Thyroid gland (tissue), 4 donors: Measurements from ENCODE around the gene NR5A2. TPM values are rescaled to one million over a fixed set of nuclear protein-coding genes. Genes with fewer than 3 reads are reported as not detected.

Source experiments
- DNase-seq, 2 donors: peaks; one replicate each; pipeline ENCODE4 v3.0.0-alpha.2; 2019
- H3K27ac ChIP-seq, 3 donors: fragments of 200-600 bp; sonication (generic); 1 replicate in 2 of 3; 2 replicates in 1 of 3; pipeline ENCODE4 v1.5.1; 2016 to 2019; ENCODE audit warnings: mild to moderate bottlenecking in 1 of 3, moderate library complexity in 1 of 3
- H3K27me3 ChIP-seq: fragments of 200-600 bp; sonication (generic); one replicate; pipeline ENCODE4 v1.5.1; 2019
- H3K36me3 ChIP-seq, 2 donors: fragments of 200-600 bp; sonication (generic); one replicate each; pipeline ENCODE4 v1.5.1; 2016 to 2019
- H3K4me1 ChIP-seq, 2 donors: fragments of 200-600 bp; sonication (generic); one replicate each; pipeline ENCODE4 v1.5.1; 2017 to 2019
- H3K4me3 ChIP-seq, 3 donors: fragments of 200-600 bp; sonication (generic); replicated peaks in 1 of 3; 1 replicate in 2 of 3; 2 replicates in 1 of 3; pipeline ENCODE4 v1.5.1; 2016; ENCODE audit warnings: mild to moderate bottlenecking in 1 of 3
- H3K9me3 ChIP-seq: fragments of 200-600 bp; sonication (generic); one replicate; pipeline ENCODE4 v1.5.1; 2017
- CTCF ChIP-seq, 6 experiments: fragments of 200-600 bp in 3 of 6; fragments of 450-650 bp in 3 of 6; sonication (generic) in 3 of 6; IDR thresholded peaks; one replicate each; pipeline ENCODE4 v1.5.1; 2016 to 2019; ENCODE audit warnings: antibody characterized with exemption in 6 of 6, mild to moderate bottlenecking in 2 of 6, inconsistent platforms in 1 of 6, moderate library complexity in 1 of 6
- POLR2A ChIP-seq, 2 donors: fragments of 450-650 bp; IDR thresholded peaks; one replicate each; pipeline ENCODE4 v1.6.1; 2017; ENCODE audit warnings: antibody characterized with exemption in 2 of 2, mild to moderate bottlenecking in 2 of 2, moderate library complexity in 1 of 2
- WGBS, 2 donors: methylation state at CpG; one replicate each; pipeline ENCODE4 v1.1.5; 2017; 5-methylcytosine and 5-hydroxymethylcytosine counted together
- intact Hi-C: fragments of 100-400 bp; cut with DNase I; formaldehyde crosslinking; loops from one replicate; pipeline ENCODE4 v1.15.1; 2023
- total RNA-seq, 4 donors: library from RNA; depleted of rRNA; stranded (reverse); fragments of >200 nt; gene quantifications; one replicate each; pipeline ENCODE4 v1.2.3, GENCODE V29; 2016

NR5A2 gene
- total RNA-seq, 4 donors from 2014 or later = 1.5 to 8.2 (median 3.9) TPM

GRCh38 chr1:200103966-200104583, 76.6 kb downstream of the NR5A2 start:
- Histone ChIP-seq H3K27ac (no peak overlapping the region), H3K27me3 (no peaks in the 10 kb centered on the region), H3K36me3 (no peaks in the 10 kb centered on the region), H3K9me3 (no peaks in the 10 kb centered on the region), H3K4me1 (peaks cover 8 to 13% of the 10 kb centered on the region in 2 donors), H3K4me3 (no peak overlapping the region)
- intact Hi-C loops = no loop called here
- no peak for DNase-seq
- WGBS, 2 donors = 63 to 84% methylated on average over 1 of the region's 1 CpG
- no peak for TF ChIP-seq CTCF (IDR thresholded peaks at IDR 0.05)
- no peak for TF ChIP-seq POLR2A (IDR thresholded peaks at IDR 0.05)

- TF ChIP-seq CTCF (IDR thresholded peaks at IDR 0.05) (no peak), POLR2A (IDR thresholded peaks at IDR 0.05) (no peak)
- no peak overlapping the region for H3K27ac ChIP-seq
- no peaks in the 10 kb centered on the region for H3K27me3 ChIP-seq
- intact Hi-C loops = no loop called here
- H3K4me1 ChIP-seq = no peaks in the 10 kb centered on the region
- no peak for DNase-seq
- no peak overlapping the region for H3K4me3 ChIP-seq
- H3K9me3 ChIP-seq = no peaks in the 10 kb centered on the region
- H3K36me3 ChIP-seq = no peaks in the 10 kb centered on the region
- 76 to 77% methylated on average over 8 of the region's 8 CpGs for WGBS, 2 donors
Measured at GRCh38 chr1:200107004-200107470, 79.5 kb downstream of the NR5A2 start.

GRCh38 chr1:200108659-200109058, 81.1 kb downstream of the NR5A2 start:
- Histone ChIP-seq H3K4me3 (no peak overlapping the region), H3K27ac (no peak overlapping the region), H3K36me3 (no peaks in the 10 kb centered on the region), H3K4me1 (no peaks in the 10 kb centered on the region), H3K27me3 (no peaks in the 10 kb centered on the region), H3K9me3 (no peaks in the 10 kb centered on the region)
- intact Hi-C loops = no loop called here
- WGBS, 2 donors = 0 to 33% methylated on average over 1 of the region's 1 CpG
- TF ChIP-seq POLR2A (IDR thresholded peaks at IDR 0.05) (no peak), CTCF (IDR thresholded peaks at IDR 0.05) (no peak)
- DNase-seq = no peak

GRCh38 chr1:200112290-200112689, 84.8 kb downstream of the NR5A2 start:
- WGBS, 2 donors = 97 to 98% methylated on average over 3 of the region's 3 CpGs
- H3K36me3 ChIP-seq = no peaks in the 10 kb centered on the region
- TF ChIP-seq POLR2A (IDR thresholded peaks at IDR 0.05) (no peak), CTCF (IDR thresholded peaks at IDR 0.05) (no peak)
- H3K27me3 ChIP-seq = no peaks in the 10 kb centered on the region
- no peaks in the 10 kb centered on the region for H3K9me3 ChIP-seq
- intact Hi-C loops = no loop called here
- DNase-seq = no peak
- no peak overlapping the region for H3K4me3 ChIP-seq
- no peaks in the 10 kb centered on the region for H3K4me1 ChIP-seq
- H3K27ac ChIP-seq = no peak overlapping the region

- H3K27me3 ChIP-seq = no peaks in the 10 kb centered on the region
- no peaks in the 10 kb centered on the region for H3K36me3 ChIP-seq
- no peaks in the 10 kb centered on the region for H3K4me1 ChIP-seq
- H3K27ac ChIP-seq = no peak overlapping the region
- intact Hi-C loops = no loop called here
- TF ChIP-seq CTCF (IDR thresholded peaks at IDR 0.05) (no peak), POLR2A (IDR thresholded peaks at IDR 0.05) (no peak)
- DNase-seq = no peak
- H3K9me3 ChIP-seq = no peaks in the 10 kb centered on the region
- 93% methylated on average over 1 of the region's 1 CpG for WGBS, 2 donors
- H3K4me3 ChIP-seq = no peak overlapping the region
Measured at GRCh38 chr1:200115532-200115931, 88.0 kb downstream of the NR5A2 start.
